Ishikawa (cell line): ENCODE measurements around the gene CST6.

Experiments used
- CEBPB ChIP-seq: IDR thresholded peaks from 2 replicates; pipeline ENCODE4 v1.6.1; 2012
- CREB1 ChIP-seq: IDR thresholded peaks from 2 replicates; pipeline ENCODE4 v1.6.1; 2012; ENCODE audit warnings: low read depth
- EGR1 ChIP-seq: IDR thresholded peaks from 2 replicates; pipeline ENCODE4 v1.6.1; 2012
- EP300 ChIP-seq: IDR thresholded peaks from 2 replicates; pipeline ENCODE4 v1.6.1; 2012; ENCODE audit warnings: borderline replicate concordance
- FOXM1 ChIP-seq: IDR thresholded peaks from 2 replicates; pipeline ENCODE4 v1.6.1; 2012; ENCODE audit warnings: low read depth, borderline replicate concordance
- NFIC ChIP-seq: IDR thresholded peaks from 2 replicates; pipeline ENCODE4 v1.6.1; 2012
- RAD21 ChIP-seq: IDR thresholded peaks from 2 replicates; pipeline ENCODE4 v1.6.1; 2012; ENCODE audit warnings: low read depth
- TAF1 ChIP-seq: IDR thresholded peaks from 2 replicates; pipeline ENCODE4 v1.6.1; 2012; ENCODE audit warnings: low read depth, mild to moderate bottlenecking
- TCF12 ChIP-seq: IDR thresholded peaks from 2 replicates; pipeline ENCODE4 v1.6.1; 2012; ENCODE audit warnings: low read depth
- TEAD4 ChIP-seq: IDR thresholded peaks from 2 replicates; pipeline ENCODE4 v1.6.1; 2012
- YY1 ChIP-seq: IDR thresholded peaks from 2 replicates; pipeline ENCODE4 v1.6.1; 2012; ENCODE audit warnings: low read depth
- ZBTB7A ChIP-seq: IDR thresholded peaks from 2 replicates; pipeline ENCODE4 v1.6.1; 2012; ENCODE audit warnings: low read depth
- TF ChIP-seq, protein P1 (sequence below): IDR thresholded peaks from 2 replicates; pipeline ENCODE4 v1.6.1; 2012
- TF ChIP-seq, protein P2 (sequence below): IDR thresholded peaks from 2 replicates; pipeline ENCODE4 v1.6.1; 2012
- TF ChIP-seq, protein P3 (sequence below): IDR thresholded peaks from 2 replicates; pipeline ENCODE4 v1.6.1; 2012; ENCODE audit warnings: low read depth, mild to moderate bottlenecking

Gene CST6

DNA sequence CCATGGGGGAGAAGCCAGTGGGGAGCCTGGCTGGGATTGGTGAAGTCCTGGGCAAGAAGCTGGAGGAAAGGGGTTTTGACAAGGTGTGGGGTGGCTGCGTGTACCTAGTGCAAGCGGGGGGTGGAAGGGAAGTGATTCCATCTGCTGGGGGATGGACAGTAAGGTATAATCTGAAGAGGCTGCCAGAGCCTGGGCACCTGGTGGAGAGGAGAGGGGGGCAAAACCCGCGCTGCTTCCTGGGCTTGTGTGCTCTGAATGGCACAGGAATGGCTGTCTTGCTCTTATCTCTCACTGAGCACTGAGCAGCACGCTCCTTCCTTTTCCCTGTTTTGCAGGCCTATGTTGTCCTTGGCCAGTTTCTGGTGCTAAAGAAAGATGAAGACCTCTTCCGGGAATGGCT lies 8.5 kb upstream of the CST6 start:
- TF ChIP-seq CEBPB, result no peak
- no peak for TF ChIP-seq CREB1
- TF ChIP-seq RAD21, result no peak
- TF ChIP-seq TEAD4, result no peak
- TF ChIP-seq, protein P1, sequence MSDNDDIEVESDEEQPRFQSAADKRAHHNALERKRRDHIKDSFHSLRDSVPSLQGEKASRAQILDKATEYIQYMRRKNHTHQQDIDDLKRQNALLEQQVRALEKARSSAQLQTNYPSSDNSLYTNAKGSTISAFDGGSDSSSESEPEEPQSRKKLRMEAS, result no peak
- TF ChIP-seq FOXM1, result no peak
- TF ChIP-seq, protein P2, sequence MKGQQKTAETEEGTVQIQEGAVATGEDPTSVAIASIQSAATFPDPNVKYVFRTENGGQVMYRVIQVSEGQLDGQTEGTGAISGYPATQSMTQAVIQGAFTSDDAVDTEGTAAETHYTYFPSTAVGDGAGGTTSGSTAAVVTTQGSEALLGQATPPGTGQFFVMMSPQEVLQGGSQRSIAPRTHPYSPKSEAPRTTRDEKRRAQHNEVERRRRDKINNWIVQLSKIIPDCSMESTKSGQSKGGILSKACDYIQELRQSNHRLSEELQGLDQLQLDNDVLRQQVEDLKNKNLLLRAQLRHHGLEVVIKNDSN, result no peak
- TF ChIP-seq, protein P3, sequence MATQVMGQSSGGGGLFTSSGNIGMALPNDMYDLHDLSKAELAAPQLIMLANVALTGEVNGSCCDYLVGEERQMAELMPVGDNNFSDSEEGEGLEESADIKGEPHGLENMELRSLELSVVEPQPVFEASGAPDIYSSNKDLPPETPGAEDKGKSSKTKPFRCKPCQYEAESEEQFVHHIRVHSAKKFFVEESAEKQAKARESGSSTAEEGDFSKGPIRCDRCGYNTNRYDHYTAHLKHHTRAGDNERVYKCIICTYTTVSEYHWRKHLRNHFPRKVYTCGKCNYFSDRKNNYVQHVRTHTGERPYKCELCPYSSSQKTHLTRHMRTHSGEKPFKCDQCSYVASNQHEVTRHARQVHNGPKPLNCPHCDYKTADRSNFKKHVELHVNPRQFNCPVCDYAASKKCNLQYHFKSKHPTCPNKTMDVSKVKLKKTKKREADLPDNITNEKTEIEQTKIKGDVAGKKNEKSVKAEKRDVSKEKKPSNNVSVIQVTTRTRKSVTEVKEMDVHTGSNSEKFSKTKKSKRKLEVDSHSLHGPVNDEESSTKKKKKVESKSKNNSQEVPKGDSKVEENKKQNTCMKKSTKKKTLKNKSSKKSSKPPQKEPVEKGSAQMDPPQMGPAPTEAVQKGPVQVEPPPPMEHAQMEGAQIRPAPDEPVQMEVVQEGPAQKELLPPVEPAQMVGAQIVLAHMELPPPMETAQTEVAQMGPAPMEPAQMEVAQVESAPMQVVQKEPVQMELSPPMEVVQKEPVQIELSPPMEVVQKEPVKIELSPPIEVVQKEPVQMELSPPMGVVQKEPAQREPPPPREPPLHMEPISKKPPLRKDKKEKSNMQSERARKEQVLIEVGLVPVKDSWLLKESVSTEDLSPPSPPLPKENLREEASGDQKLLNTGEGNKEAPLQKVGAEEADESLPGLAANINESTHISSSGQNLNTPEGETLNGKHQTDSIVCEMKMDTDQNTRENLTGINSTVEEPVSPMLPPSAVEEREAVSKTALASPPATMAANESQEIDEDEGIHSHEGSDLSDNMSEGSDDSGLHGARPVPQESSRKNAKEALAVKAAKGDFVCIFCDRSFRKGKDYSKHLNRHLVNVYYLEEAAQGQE, result no peak
- no peak for TF ChIP-seq YY1
- no peak for TF ChIP-seq EP300
- TF ChIP-seq NFIC, result no peak
- no peak for TF ChIP-seq TCF12
- TF ChIP-seq EGR1, result no peak
- TF ChIP-seq TAF1, result no peak
- no peak for TF ChIP-seq ZBTB7A

DNA sequence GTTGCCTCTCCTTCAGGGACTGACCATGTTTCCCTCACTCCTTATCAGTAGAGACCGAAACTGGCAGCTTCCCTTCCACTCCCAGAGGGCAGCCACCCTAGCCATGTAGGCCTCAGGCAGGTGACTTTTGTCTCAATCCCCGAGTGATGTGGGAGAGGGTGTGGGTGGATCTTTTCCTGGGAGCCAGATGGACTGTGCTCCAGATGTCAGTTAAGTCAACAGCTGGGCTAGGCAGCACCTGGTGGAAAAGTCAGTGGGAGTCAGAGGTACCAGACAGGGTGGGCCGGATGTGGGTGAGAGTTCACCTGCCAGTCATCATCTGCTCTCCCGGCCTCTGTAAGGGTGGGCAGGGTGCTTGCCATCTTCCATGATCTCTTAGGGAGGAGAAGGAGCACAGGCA lies 7.6 kb upstream of the CST6 start:
- TF ChIP-seq EGR1 (no peak), TEAD4 (no peak), CEBPB (no peak), EP300 (no peak), RAD21 (no peak), YY1 (no peak), CREB1 (no peak), ZBTB7A (no peak), NFIC (no peak), TCF12 (no peak), FOXM1 (no peak), TAF1 (no peak)
- TF ChIP-seq, protein P2, result no peak
- TF ChIP-seq, protein P3, result no peak
- TF ChIP-seq, protein P1, result no peak

DNA sequence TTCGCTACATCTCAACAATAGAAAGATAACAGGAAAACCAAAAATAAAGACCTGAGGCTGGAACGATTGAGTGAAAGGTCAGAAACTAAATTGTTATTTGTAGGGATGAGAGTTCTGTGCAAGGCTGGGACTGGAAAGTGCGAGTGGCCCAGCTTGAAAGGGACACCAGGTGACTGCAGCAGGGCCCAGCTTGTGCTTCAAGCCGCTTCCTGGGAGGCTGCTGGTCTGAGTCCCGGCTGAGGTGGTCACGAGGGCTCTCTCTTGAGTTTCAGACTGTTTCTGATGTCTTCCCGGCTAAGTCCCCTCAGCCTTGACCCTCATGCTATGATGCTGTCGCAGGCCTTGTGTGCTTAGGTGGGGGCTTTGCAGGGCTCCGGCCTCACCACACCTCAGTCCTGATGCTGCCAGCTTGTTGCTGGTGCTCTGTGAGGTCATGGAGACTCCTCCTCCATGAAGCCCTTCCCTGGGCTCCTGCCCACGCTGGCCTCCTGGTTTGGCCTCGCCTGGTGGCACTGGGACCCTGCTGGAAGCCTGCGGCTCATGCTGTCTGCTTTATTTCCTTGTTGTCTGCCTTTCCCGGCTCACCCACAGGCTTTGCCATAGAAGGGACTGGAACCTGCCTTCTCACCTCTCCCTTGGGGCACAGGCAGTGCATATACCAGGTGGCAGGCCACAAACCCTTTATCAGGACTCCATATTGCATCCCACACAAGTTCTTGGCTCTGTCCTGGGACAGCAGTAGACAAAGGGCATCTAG lies 5.5 kb upstream of the CST6 start:
- TF ChIP-seq EGR1, result no peak
- TF ChIP-seq YY1, result 0 out of 2 replicates have a peak, but pooled peaks have one; percentile 21
- TF ChIP-seq FOXM1, result no peak
- 0 out of 2 replicates have a peak, but pooled peaks have one; percentile 9 for TF ChIP-seq TCF12
- TF ChIP-seq, protein P1, result peak; percentile 24; the same call in 1 of the 2 replicates

DNA sequence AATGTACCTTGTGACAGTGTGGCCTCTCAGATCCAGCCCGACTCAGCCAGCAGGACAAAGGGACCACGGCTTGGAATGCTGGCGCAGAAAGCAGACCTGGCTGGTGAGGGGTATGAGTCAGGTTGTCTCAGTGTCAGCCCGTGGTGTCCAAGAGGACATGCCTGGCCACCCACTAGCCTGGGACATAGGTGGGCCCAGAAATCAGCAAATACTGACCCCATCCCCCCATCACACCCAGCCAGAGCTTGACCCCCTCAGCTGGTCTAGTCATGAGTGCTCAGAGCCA lies 5.0 kb upstream of the CST6 start:
- TF ChIP-seq TEAD4, result peak; percentile 61
- 0 out of 2 replicates have a peak, but pooled peaks have one; percentile 17 for TF ChIP-seq TCF12
- TF ChIP-seq EP300, result peak; percentile 38; the same call in 1 of the 2 replicates
- TF ChIP-seq NFIC, result no peak

DNA sequence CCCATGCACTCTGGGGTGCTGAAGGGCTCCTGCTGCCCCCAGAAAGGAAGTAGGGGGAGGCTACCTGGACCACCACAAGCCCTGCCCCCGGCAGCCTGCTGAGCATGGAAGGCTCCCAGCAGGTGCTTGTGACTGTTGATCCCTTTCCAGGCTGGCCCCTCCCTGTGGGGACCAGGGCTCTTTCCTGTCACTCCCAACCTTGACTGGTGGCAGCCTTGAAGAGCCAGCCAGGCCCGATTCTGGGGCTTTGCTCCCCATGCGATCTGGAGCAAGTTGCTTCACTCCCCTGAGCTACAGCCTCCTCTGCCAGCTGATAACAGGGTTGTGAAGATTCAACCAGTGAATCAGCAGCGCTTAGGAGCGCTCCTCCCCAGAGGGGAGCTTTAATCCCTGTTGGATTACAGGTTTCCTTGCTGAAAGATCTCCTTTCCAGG lies 4.6 kb upstream of the CST6 start:
- TF ChIP-seq CEBPB (no peak), NFIC (no peak), CREB1 (no peak), ZBTB7A (peak; percentile 49; the same call in 1 of the 2 replicates), TAF1 (no peak), YY1 (0 out of 2 replicates have a peak, but pooled peaks have one; percentile 24), FOXM1 (no peak), EGR1 (no peak)
- TF ChIP-seq, protein P1, result no peak
- TF ChIP-seq, protein P2, result no peak
